SK-N-SH treated with all-trans-retinoic acid at 6 μM for 48 hours (cell line): ENCODE measurements around the gene MAST3.

Experiments
- ATAC-seq: fragments of 200-7000 bp; cut with Tn5 transposase; 3 replicates; pipeline ENCODE4 v1.9.1; 2020; ENCODE audit warnings: mild to moderate bottlenecking, moderate library complexity
- ARNTL ChIP-seq: fragments of 450-650 bp; formaldehyde crosslinking; IDR thresholded peaks from 2 replicates; pipeline ENCODE4 v1.5.0; 2020; ENCODE audit warnings: low read depth, mild to moderate bottlenecking, moderate library complexity, borderline replicate concordance
- BACH2 ChIP-seq: fragments of 250-450 bp; sonication (Bioruptor Pico); IDR thresholded peaks from 2 replicates; pipeline ENCODE4 v1.9.0; 2021; ENCODE audit warnings: mild to moderate bottlenecking, borderline replicate concordance
- CSDC2 ChIP-seq: fragments of 250-450 bp; sonication (Bioruptor Pico); IDR thresholded peaks from 2 replicates; pipeline ENCODE4 v1.5.0; 2020; ENCODE audit warnings: mild to moderate bottlenecking, moderate library complexity
- ESRRG ChIP-seq: fragments of 250-450 bp; sonication (Bioruptor Pico); IDR thresholded peaks from 2 replicates; pipeline ENCODE4 v1.6.1; 2021; ENCODE audit warnings: mild to moderate bottlenecking
- GLIS3 ChIP-seq: fragments of 250-450 bp; sonication (Bioruptor Pico); IDR thresholded peaks from 2 replicates; pipeline ENCODE4 v1.5.0; 2020; ENCODE audit warnings: mild to moderate bottlenecking, moderate library complexity
- ISL1 ChIP-seq: fragments of 250-450 bp; sonication (Bioruptor Pico); IDR thresholded peaks from 2 replicates; pipeline ENCODE4 v2.1.2; 2022; ENCODE audit warnings: mild to moderate bottlenecking, moderate library complexity
- OSR1 ChIP-seq: fragments of 250-450 bp; sonication (Bioruptor Pico); IDR thresholded peaks from 2 replicates; pipeline ENCODE4 v1.8.0; 2022; ENCODE audit warnings: moderate library complexity, mild to moderate bottlenecking, inconsistent platforms
- PATZ1 ChIP-seq: fragments of 250-450 bp; sonication (Bioruptor Pico); IDR thresholded peaks from 2 replicates; pipeline ENCODE4 v1.8.0; 2020; ENCODE audit warnings: mild to moderate bottlenecking, moderate library complexity, borderline replicate concordance
- PPARA ChIP-seq: fragments of 250-450 bp; sonication (Bioruptor Pico); IDR thresholded peaks from 2 replicates; pipeline ENCODE4 v1.5.0; 2020; ENCODE audit warnings: mild to moderate bottlenecking, borderline replicate concordance
- RARB ChIP-seq: fragments of 250-450 bp; sonication (Bioruptor Pico); IDR thresholded peaks from 2 replicates; pipeline ENCODE4 v1.8.0; 2021; ENCODE audit warnings: mild to moderate bottlenecking, moderate library complexity
- SNAI2 ChIP-seq: fragments of 250-450 bp; sonication (Bioruptor Pico); IDR thresholded peaks from 2 replicates; pipeline ENCODE4 v1.5.0; 2020; ENCODE audit warnings: mild to moderate bottlenecking, moderate library complexity
- TCF4 ChIP-seq: fragments of 250-450 bp; sonication (Bioruptor Pico); IDR thresholded peaks from 2 replicates; pipeline ENCODE4 v1.8.0; 2021; ENCODE audit warnings: mild to moderate bottlenecking, moderate library complexity, borderline replicate concordance
- ZFP3 ChIP-seq: fragments of 250-450 bp; sonication (Bioruptor Pico); IDR thresholded peaks from 2 replicates; pipeline ENCODE4 v1.5.0; 2020; ENCODE audit warnings: mild to moderate bottlenecking, moderate library complexity
- ZFP30 ChIP-seq: fragments of 450-650 bp; formaldehyde crosslinking; IDR thresholded peaks from 2 replicates; pipeline ENCODE4 v1.5.0; 2022; ENCODE audit warnings: mild to moderate bottlenecking, moderate library complexity
- ZNF70 ChIP-seq: fragments of 450-650 bp; formaldehyde crosslinking; IDR thresholded peaks from 2 replicates; pipeline ENCODE4 v1.5.0; 2020; ENCODE audit warnings: mild to moderate bottlenecking, moderate library complexity
- TF ChIP-seq, protein P1 (sequence below): fragments of 250-450 bp; sonication (Bioruptor Pico); IDR thresholded peaks from 2 replicates; pipeline ENCODE4 v1.8.0; 2021; ENCODE audit warnings: low read depth, mild to moderate bottlenecking, moderate library complexity, borderline replicate concordance
- TF ChIP-seq, protein P2 (sequence below): fragments of 250-450 bp; sonication (Bioruptor Pico); IDR thresholded peaks from 2 replicates; pipeline ENCODE4 v1.5.0; 2020; ENCODE audit warnings: mild to moderate bottlenecking, moderate library complexity
- TF ChIP-seq, protein P3 (sequence below): fragments of 250-450 bp; sonication (Bioruptor Pico); IDR thresholded peaks from 2 replicates; pipeline ENCODE4 v1.5.1; 2021; ENCODE audit warnings: mild to moderate bottlenecking, moderate library complexity

Gene MAST3

GRCh38 chr19:18121166-18121565, 23.6 kb downstream of the MAST3 start:
- no peak for ATAC-seq
- TF ChIP-seq, protein P1, sequence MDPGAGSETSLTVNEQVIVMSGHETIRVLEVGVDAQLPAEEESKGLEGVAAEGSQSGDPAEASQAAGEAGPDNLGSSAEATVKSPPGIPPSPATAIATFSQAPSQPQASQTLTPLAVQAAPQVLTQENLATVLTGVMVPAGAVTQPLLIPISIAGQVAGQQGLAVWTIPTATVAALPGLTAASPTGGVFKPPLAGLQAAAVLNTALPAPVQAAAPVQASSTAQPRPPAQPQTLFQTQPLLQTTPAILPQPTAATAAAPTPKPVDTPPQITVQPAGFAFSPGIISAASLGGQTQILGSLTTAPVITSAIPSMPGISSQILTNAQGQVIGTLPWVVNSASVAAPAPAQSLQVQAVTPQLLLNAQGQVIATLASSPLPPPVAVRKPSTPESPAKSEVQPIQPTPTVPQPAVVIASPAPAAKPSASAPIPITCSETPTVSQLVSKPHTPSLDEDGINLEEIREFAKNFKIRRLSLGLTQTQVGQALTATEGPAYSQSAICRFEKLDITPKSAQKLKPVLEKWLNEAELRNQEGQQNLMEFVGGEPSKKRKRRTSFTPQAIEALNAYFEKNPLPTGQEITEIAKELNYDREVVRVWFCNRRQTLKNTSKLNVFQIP (CRISPR knock-in tag), result no peak
- no peak for TF ChIP-seq SNAI2
- no peak for TF ChIP-seq PPARA (CRISPR knock-in tag)

DNA sequence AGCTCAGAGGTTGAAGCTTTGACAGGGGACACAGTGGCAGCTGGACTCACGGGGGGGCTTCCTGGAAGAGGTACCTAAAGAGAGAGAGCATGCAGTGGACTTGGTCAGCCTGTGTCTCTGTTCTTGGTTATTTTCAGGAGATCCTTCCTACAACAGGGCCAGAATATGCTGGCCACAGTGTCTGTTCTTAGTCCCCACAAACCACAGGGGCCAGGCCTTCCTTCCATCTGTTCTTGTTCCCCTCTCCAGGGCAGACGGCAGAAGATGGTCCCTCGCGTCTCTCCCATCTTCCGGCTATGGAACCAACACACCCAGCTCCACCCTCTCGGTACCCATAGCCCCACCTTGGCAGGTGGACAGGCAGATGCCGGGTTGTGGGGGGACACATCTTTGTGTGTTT, 24.8 kb downstream of the MAST3 start:
- ATAC-seq, result no peak
- TF ChIP-seq, protein P2, sequence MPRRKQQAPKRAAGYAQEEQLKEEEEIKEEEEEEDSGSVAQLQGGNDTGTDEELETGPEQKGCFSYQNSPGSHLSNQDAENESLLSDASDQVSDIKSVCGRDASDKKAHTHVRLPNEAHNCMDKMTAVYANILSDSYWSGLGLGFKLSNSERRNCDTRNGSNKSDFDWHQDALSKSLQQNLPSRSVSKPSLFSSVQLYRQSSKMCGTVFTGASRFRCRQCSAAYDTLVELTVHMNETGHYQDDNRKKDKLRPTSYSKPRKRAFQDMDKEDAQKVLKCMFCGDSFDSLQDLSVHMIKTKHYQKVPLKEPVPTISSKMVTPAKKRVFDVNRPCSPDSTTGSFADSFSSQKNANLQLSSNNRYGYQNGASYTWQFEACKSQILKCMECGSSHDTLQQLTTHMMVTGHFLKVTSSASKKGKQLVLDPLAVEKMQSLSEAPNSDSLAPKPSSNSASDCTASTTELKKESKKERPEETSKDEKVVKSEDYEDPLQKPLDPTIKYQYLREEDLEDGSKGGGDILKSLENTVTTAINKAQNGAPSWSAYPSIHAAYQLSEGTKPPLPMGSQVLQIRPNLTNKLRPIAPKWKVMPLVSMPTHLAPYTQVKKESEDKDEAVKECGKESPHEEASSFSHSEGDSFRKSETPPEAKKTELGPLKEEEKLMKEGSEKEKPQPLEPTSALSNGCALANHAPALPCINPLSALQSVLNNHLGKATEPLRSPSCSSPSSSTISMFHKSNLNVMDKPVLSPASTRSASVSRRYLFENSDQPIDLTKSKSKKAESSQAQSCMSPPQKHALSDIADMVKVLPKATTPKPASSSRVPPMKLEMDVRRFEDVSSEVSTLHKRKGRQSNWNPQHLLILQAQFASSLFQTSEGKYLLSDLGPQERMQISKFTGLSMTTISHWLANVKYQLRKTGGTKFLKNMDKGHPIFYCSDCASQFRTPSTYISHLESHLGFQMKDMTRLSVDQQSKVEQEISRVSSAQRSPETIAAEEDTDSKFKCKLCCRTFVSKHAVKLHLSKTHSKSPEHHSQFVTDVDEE (CRISPR knock-in tag), result no peak
- TF ChIP-seq ARNTL (CRISPR knock-in tag) (no peak), RARB (CRISPR knock-in tag) (no peak), GLIS3 (CRISPR knock-in tag) (no peak), OSR1 (CRISPR knock-in tag) (no peak), ZNF70 (no peak), TCF4 (CRISPR knock-in tag) (no peak), ISL1 (CRISPR knock-in tag) (no peak)
- TF ChIP-seq, protein P3, sequence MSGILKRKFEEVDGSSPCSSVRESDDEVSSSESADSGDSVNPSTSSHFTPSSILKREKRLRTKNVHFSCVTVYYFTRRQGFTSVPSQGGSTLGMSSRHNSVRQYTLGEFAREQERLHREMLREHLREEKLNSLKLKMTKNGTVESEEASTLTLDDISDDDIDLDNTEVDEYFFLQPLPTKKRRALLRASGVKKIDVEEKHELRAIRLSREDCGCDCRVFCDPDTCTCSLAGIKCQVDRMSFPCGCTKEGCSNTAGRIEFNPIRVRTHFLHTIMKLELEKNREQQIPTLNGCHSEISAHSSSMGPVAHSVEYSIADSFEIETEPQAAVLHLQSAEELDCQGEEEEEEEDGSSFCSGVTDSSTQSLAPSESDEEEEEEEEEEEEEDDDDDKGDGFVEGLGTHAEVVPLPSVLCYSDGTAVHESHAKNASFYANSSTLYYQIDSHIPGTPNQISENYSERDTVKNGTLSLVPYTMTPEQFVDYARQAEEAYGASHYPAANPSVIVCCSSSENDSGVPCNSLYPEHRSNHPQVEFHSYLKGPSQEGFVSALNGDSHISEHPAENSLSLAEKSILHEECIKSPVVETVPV (CRISPR knock-in tag), result no peak
- TF ChIP-seq, all 23 proteins: peak for 0

DNA sequence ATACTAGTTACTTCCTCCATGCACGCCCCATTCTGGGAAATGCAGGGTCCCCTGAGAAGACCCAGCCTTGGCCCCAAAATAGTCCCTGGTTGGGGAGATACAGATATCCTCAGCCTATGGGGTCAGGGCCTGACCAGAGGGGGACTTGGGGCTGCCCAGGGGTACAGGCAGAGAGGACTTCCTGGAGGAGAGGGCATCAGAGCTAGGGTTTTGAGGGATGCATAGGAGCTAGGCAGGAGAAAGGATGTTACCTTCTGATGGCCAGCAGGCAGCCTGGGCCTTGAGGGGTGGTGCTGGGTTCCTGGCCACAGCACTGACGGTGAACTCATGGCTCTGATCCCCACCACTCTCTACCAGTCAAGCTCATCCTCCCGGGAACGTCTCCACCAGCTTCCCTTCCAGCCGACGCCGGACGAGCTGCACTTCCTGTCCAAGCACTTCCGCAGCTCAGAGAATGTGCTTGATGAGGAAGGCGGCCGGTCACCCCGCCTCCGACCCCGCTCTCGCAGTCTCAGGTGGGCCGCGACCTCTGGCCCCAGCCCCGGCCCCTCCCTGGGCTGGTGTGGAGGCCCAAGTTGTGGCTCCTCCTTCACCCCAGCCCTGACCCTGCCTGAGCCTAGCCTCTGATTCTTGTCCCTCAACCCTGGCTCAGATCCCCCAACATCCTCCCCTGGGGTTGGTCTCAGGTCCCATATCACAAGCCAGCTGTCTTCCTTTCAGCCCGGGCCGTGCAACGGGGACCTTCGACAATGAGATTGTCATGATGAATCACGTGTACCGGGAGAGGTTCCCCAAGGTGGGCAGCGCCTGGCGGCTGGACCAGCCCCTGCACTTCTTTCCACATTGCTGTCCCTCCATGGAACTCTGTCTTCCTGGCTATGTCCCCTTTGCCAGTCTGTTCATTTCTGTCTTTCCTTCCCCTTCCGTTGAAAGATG, 25.6 kb downstream of the MAST3 start:
- no peak for ATAC-seq
- TF ChIP-seq SNAI2 (no peak), ZFP30 (CRISPR knock-in tag) (no peak), PATZ1 (CRISPR knock-in tag) (no peak), CSDC2 (CRISPR knock-in tag) (no peak), BACH2 (no peak), ZFP3 (CRISPR knock-in tag) (peak; percentile 98)

GRCh38 chr19:18123819-18124218, 26.2 kb downstream of the MAST3 start:
- no peak for ATAC-seq
- TF ChIP-seq ZFP3 (CRISPR knock-in tag) (no peak), SNAI2 (no peak), PPARA (CRISPR knock-in tag) (no peak), GLIS3 (CRISPR knock-in tag) (no peak), ESRRG (CRISPR knock-in tag) (no peak), PATZ1 (CRISPR knock-in tag) (no peak), TCF4 (CRISPR knock-in tag) (no peak)
- TF ChIP-seq, protein P3 (CRISPR knock-in tag), result no peak
- TF ChIP-seq, protein P2 (CRISPR knock-in tag), result no peak
